ENCODE measurements around the gene ACTN1.

- TF ChIP-seq CTCF (IDR thresholded peaks at IDR 0.05) (peak; percentile 34 to 54 (median 37)), POLR2A (IDR thresholded peaks at IDR 0.05; ENCODE audit: low read depth) (no peak), EP300 (IDR thresholded peaks at IDR 0.05) (no peak), POLR2AphosphoS5 (IDR thresholded peaks at IDR 0.05) (no peak)
Observed at GRCh38 chr14:68926236-68926635, 52.9 kb downstream of the ACTN1 start.

All from esophagus muscularis mucosa (tissue), 4 donors.